Mucosa of rectum (tissue), 2 donors: ENCODE data around the gene UGT1A9.

Experiments
- H3K27ac ChIP-seq, 2 donors: one replicate each; pipeline ENCODE4 v1.7.0; 2013; ENCODE audit warnings: inconsistent platforms in 2 of 2, low read depth in 2 of 2, low read length in 2 of 2
- H3K27me3 ChIP-seq, 2 donors: one replicate each; pipeline ENCODE4 v1.7.0; 2013; ENCODE audit warnings: low read length in 2 of 2; ENCODE audit not compliant: control insufficient read depth in 2 of 2, insufficient read depth in 2 of 2
- H3K36me3 ChIP-seq, 2 donors: one replicate each; pipeline ENCODE4 v1.7.0; 2013; ENCODE audit warnings: low read length in 2 of 2; ENCODE audit not compliant: control insufficient read depth in 2 of 2, insufficient read depth in 2 of 2
- H3K4me1 ChIP-seq, 2 donors: one replicate each; pipeline ENCODE4 v1.7.0; 2013; ENCODE audit warnings: low read length in 2 of 2, mild to moderate bottlenecking in 1 of 2; ENCODE audit not compliant: control insufficient read depth in 2 of 2, insufficient read depth in 2 of 2
- H3K4me3 ChIP-seq, 2 donors: one replicate each; pipeline ENCODE4 v1.7.0; 2013; ENCODE audit warnings: low read length in 2 of 2
- H3K9ac ChIP-seq, 2 donors: one replicate each; pipeline ENCODE4 v1.7.0; 2013; ENCODE audit warnings: low read length in 2 of 2, low read depth in 1 of 2, mild to moderate bottlenecking in 1 of 2
- H3K9me3 ChIP-seq, 2 donors: one replicate each; pipeline ENCODE4 v1.7.0; 2013; ENCODE audit warnings: low read length in 2 of 2; ENCODE audit not compliant: control insufficient read depth in 2 of 2
- donor health status: healthy.
- donor health status: Normal muscosa, but diverticular disease.

UGT1A9 gene

GRCh38 chr2:233791883-233792329 lies 120.2 kb downstream of the UGT1A9 start:
- Histone ChIP-seq H3K4me1 (no peaks in the 10 kb centered on the region), H3K9me3 (no peaks in the 10 kb centered on the region), H3K27me3 (peaks cover 0 to 3% of the 10 kb centered on the region in 2 donors), H3K27ac (no peak overlapping the region), H3K36me3 (no peaks in the 10 kb centered on the region), H3K4me3 (no peak overlapping the region), H3K9ac (no peak overlapping the region)

- H3K27ac ChIP-seq = no peak overlapping the region
These were observed 121.0 kb downstream of the UGT1A9 start for GRCh38 chr2:233792720-233793119.

GRCh38 chr2:233793465-233794127 lies 121.9 kb downstream of the UGT1A9 start:
- Histone ChIP-seq H3K9me3 (no peaks in the 10 kb centered on the region), H3K9ac (no peak overlapping the region), H3K27me3 (peaks cover 0 to 3% of the 10 kb centered on the region in 2 donors), H3K4me1 (no peaks in the 10 kb centered on the region), H3K4me3 (no peak overlapping the region), H3K36me3 (no peaks in the 10 kb centered on the region), H3K27ac (no peak overlapping the region)

More at GRCh38 chr2:233792720-233793119, 121.0 kb downstream of the UGT1A9 start:
- H3K9ac ChIP-seq = no peak overlapping the region
- no peaks in the 10 kb centered on the region for H3K36me3 ChIP-seq
- peaks cover 0 to 3% of the 10 kb centered on the region in 2 donors for H3K27me3 ChIP-seq
- H3K4me1 ChIP-seq = no peaks in the 10 kb centered on the region
- no peak overlapping the region for H3K4me3 ChIP-seq
- H3K9me3 ChIP-seq = no peaks in the 10 kb centered on the region

GRCh38 chr2:233794128-233794658 lies 122.5 kb downstream of the UGT1A9 start:
- H3K27ac ChIP-seq = no peak overlapping the region
- H3K4me3 ChIP-seq = no peak overlapping the region
- no peak overlapping the region for H3K9ac ChIP-seq
- H3K36me3 ChIP-seq = no peaks in the 10 kb centered on the region
- peaks cover 0 to 3% of the 10 kb centered on the region in 2 donors for H3K27me3 ChIP-seq
- H3K4me1 ChIP-seq = no peaks in the 10 kb centered on the region
- no peaks in the 10 kb centered on the region for H3K9me3 ChIP-seq

GRCh38 chr2:233795735-233796171 lies 124.1 kb downstream of the UGT1A9 start:
- Histone ChIP-seq H3K9me3 (no peaks in the 10 kb centered on the region), H3K27ac (no peak overlapping the region), H3K36me3 (no peaks in the 10 kb centered on the region), H3K4me3 (no peak overlapping the region), H3K4me1 (no peaks in the 10 kb centered on the region), H3K27me3 (peaks cover 0 to 3% of the 10 kb centered on the region in 2 donors), H3K9ac (no peak overlapping the region)

- Histone ChIP-seq H3K36me3 (no peaks in the 10 kb centered on the region), H3K4me3 (no peak overlapping the region), H3K9ac (no peak overlapping the region), H3K4me1 (no peaks in the 10 kb centered on the region), H3K27ac (no peak overlapping the region), H3K27me3 (peaks cover 0 to 3% of the 10 kb centered on the region in 2 donors), H3K9me3 (no peaks in the 10 kb centered on the region)
These were observed 124.6 kb downstream of the UGT1A9 start for GRCh38 chr2:233796254-233796653.

GRCh38 chr2:233798335-233799086 lies 126.8 kb downstream of the UGT1A9 start:
- no peak overlapping the region for H3K9ac ChIP-seq
- H3K4me3 ChIP-seq = no peak overlapping the region

GRCh38 chr2:233799087-233799665 lies 127.5 kb downstream of the UGT1A9 start:
- Histone ChIP-seq H3K27ac (no peak overlapping the region), H3K9ac (no peak overlapping the region), H3K4me3 (no peak overlapping the region), H3K27me3 (peaks cover 0 to 9% of the 10 kb centered on the region in 2 donors), H3K4me1 (no peaks in the 10 kb centered on the region), H3K36me3 (no peaks in the 10 kb centered on the region), H3K9me3 (no peaks in the 10 kb centered on the region)

More at GRCh38 chr2:233798335-233799086, 126.8 kb downstream of the UGT1A9 start:
- Histone ChIP-seq H3K9me3 (no peaks in the 10 kb centered on the region), H3K27me3 (peaks cover 0 to 4% of the 10 kb centered on the region in 2 donors), H3K4me1 (no peaks in the 10 kb centered on the region), H3K27ac (no peak overlapping the region), H3K36me3 (no peaks in the 10 kb centered on the region)

- Histone ChIP-seq H3K9ac (no peak overlapping the region), H3K36me3 (no peaks in the 10 kb centered on the region), H3K27ac (no peak overlapping the region), H3K9me3 (no peaks in the 10 kb centered on the region), H3K27me3 (peaks cover 0 to 9% of the 10 kb centered on the region in 2 donors), H3K4me3 (no peak overlapping the region), H3K4me1 (no peaks in the 10 kb centered on the region)
These were observed 128.0 kb downstream of the UGT1A9 start for GRCh38 chr2:233799716-233800115.

GRCh38 chr2:233800208-233800607 lies 128.5 kb downstream of the UGT1A9 start:
- Histone ChIP-seq H3K9ac (no peak overlapping the region), H3K27me3 (peaks cover 0 to 9% of the 10 kb centered on the region in 2 donors), H3K4me3 (no peak overlapping the region), H3K36me3 (no peaks in the 10 kb centered on the region), H3K27ac (no peak overlapping the region), H3K9me3 (no peaks in the 10 kb centered on the region), H3K4me1 (no peaks in the 10 kb centered on the region)
